Kidney epithelial cell (primary cell): ENCODE results near the gene PIP4K2C. TPM values are rescaled to one million over a fixed set of nuclear protein-coding genes. Genes with fewer than 3 reads are reported as not detected.
A peak's percentile ranks its signal among the peaks of the same experiment; 100 is the strongest.
"Not testable (repeated sequence)": the region's sequence is repeated elsewhere in the genome, so short reads cannot be mapped to it uniquely, and the experiment has no call there.

Source experiments
- DNase-seq: peaks from one replicate; pipeline ENCODE4 v3.0.0-alpha.2; 2010; ENCODE audit warnings: low read depth
- H3K27me3 ChIP-seq: 2 replicates; pipeline ENCODE4 v1.6.0; 2011; ENCODE audit warnings: low read length; ENCODE audit not compliant: control insufficient read depth, insufficient read depth
- H3K36me3 ChIP-seq: 2 replicates; pipeline ENCODE4 v1.5.1; 2011; ENCODE audit warnings: low read length; ENCODE audit not compliant: control insufficient read depth, insufficient read depth
- H3K4me3 ChIP-seq: 2 replicates; pipeline ENCODE4 v1.5.1; 2011; ENCODE audit warnings: low read depth, mild to moderate bottlenecking, control low read depth, low read length
- CTCF ChIP-seq: IDR thresholded peaks from 2 replicates; pipeline ENCODE4 v1.5.1; 2011; ENCODE audit warnings: mild to moderate bottlenecking, moderate library complexity, low read length, control low read depth, inconsistent platforms; ENCODE audit not compliant: insufficient read depth, poor library complexity, severe bottlenecking
- total RNA-seq: library from RNA; depleted of rRNA; stranded (reverse); fragments of >200 nt; gene quantifications from 2 replicates; pipeline ENCODE4 v1.2.3, GENCODE V29; 2015

PIP4K2C gene
- total RNA-seq, 1 donor from 2014 or later: 105 TPM

GRCh38 chr12:57586128-57586527, 4.9 kb upstream of the PIP4K2C start:
- no peak overlapping the region for H3K4me3 ChIP-seq
- peaks cover 3% of the 10 kb centered on the region for H3K36me3 ChIP-seq
- no peak for DNase-seq
- H3K27me3 ChIP-seq: no peaks in the 10 kb centered on the region
- TF ChIP-seq CTCF: no peak

GRCh38 chr12:57586832-57587429, 4.1 kb upstream of the PIP4K2C start:
- Histone ChIP-seq H3K36me3 (peaks cover 3% of the 10 kb centered on the region), H3K27me3 (no peaks in the 10 kb centered on the region), H3K4me3 (no peak overlapping the region)
- TF ChIP-seq CTCF: no peak
- no peak for DNase-seq

- not testable (repeated sequence) for H3K27me3 ChIP-seq, DNase-seq, H3K36me3 ChIP-seq, H3K4me3 ChIP-seq
These were observed 1.9 kb upstream of the PIP4K2C start for GRCh38 chr12:57588951-57589610.

- no peaks in the 10 kb centered on the region for H3K27me3 ChIP-seq
- H3K4me3 ChIP-seq: peak overlapping the region; percentile 96
- no peak for DNase-seq
- H3K36me3 ChIP-seq: peaks cover under 1% of the 10 kb centered on the region
- no peak for TF ChIP-seq CTCF
These were observed 521 bp upstream of the PIP4K2C start for GRCh38 chr12:57590479-57590863.

GRCh38 chr12:57591782-57592325, 862 bp downstream of the PIP4K2C start:
- Histone ChIP-seq H3K27me3 (no peaks in the 10 kb centered on the region), H3K36me3 (peaks cover 1% of the 10 kb centered on the region), H3K4me3 (peak overlapping the region; percentile 96)
- TF ChIP-seq CTCF: no peak
- no peak for DNase-seq

- no peak for TF ChIP-seq CTCF
- no peaks in the 10 kb centered on the region for H3K27me3 ChIP-seq
- H3K4me3 ChIP-seq: no peak overlapping the region
- DNase-seq: no peak
- peaks cover 2% of the 10 kb centered on the region for H3K36me3 ChIP-seq
These were observed 1.7 kb downstream of the PIP4K2C start for GRCh38 chr12:57592551-57593165.
